A673 (cell line): ENCODE data around the gene HBD. TPM values are rescaled to one million over a fixed set of nuclear protein-coding genes. Genes with fewer than 3 reads are reported as not detected.

Source experiments
- BruUV-seq: library from RNA; stranded (reverse); fragments of 400-500 nt; replicated peaks from 2 replicates; lab custom pipeline; 2021; lab: Mats Ljungman, UMichigan
- CTCF ChIA-PET: fragments of 300-600 bp; sonication (Branson Sonifier 250); formaldehyde crosslinking; loops from one replicate; lab custom pipeline; 2022; ENCODE audit warnings: antibody characterized with exemption; lab: Charles Lee
- POLR2A ChIA-PET: fragments of 300-600 bp; sonication (Branson Sonifier 250); formaldehyde crosslinking; loops from one replicate; lab custom pipeline; 2022; ENCODE audit warnings: antibody characterized with exemption; ENCODE audit not compliant: low non-redundant PET; lab: Charles Lee
- DNase-seq: peaks from one replicate; pipeline ENCODE4 v3.0.0-alpha.2; 2015; ENCODE audit warnings: low spot score
- H3K27ac ChIP-seq: fragments of 200-600 bp; sonication (generic); 2 replicates; pipeline ENCODE4 v1.5.1; 2016; ENCODE audit warnings: mixed run types, low read depth, mild to moderate bottlenecking, mixed read lengths, antibody characterized with exemption, low read length; ENCODE audit not compliant: poor library complexity, severe bottlenecking
- H3K27me3 ChIP-seq: fragments of 200-600 bp; sonication (generic); replicated peaks from 2 replicates; pipeline ENCODE4 v1.6.1; 2017; ENCODE audit warnings: mixed run types, low read depth, mild to moderate bottlenecking, mixed read lengths, antibody characterized with exemption, low read length; ENCODE audit not compliant: insufficient read depth, poor library complexity
- H3K36me3 ChIP-seq: fragments of 200-600 bp; sonication (generic); 2 replicates; pipeline ENCODE4 v1.6.1; 2016; ENCODE audit warnings: mixed run types, mild to moderate bottlenecking, mixed read lengths, antibody characterized with exemption, low read length; ENCODE audit not compliant: insufficient read depth, poor library complexity, severe bottlenecking
- H3K4me1 ChIP-seq: fragments of 200-600 bp; sonication (generic); 2 replicates; pipeline ENCODE4 v1.6.1; 2017; ENCODE audit warnings: mixed run types, mild to moderate bottlenecking, mixed read lengths, antibody characterized with exemption, low read length; ENCODE audit not compliant: insufficient read depth, poor library complexity, severe bottlenecking
- H3K4me3 ChIP-seq: fragments of 200-600 bp; sonication (generic); 2 replicates; pipeline ENCODE4 v1.5.1; 2016; ENCODE audit warnings: low read depth, mixed run types, mild to moderate bottlenecking, mixed read lengths, low read length; ENCODE audit not compliant: poor library complexity, severe bottlenecking
- H3K9me3 ChIP-seq: fragments of 200-600 bp; sonication (generic); 2 replicates; pipeline ENCODE4 v1.6.1; 2016; ENCODE audit warnings: mixed run types, low read depth, mild to moderate bottlenecking, mixed read lengths, antibody characterized with exemption, low read length; ENCODE audit not compliant: poor library complexity, severe bottlenecking
- EZH2 ChIP-seq: fragments of 200-600 bp; sonication (generic); IDR thresholded peaks from 2 replicates; pipeline ENCODE4 v1.6.1; 2017; ENCODE audit warnings: borderline replicate concordance, low read depth, mild to moderate bottlenecking, mixed read lengths, antibody characterized with exemption, low read length; ENCODE audit not compliant: poor library complexity, severe bottlenecking
- intact Hi-C: fragments of 100-400 bp; cut with micrococcal nuclease; formaldehyde crosslinking; loops from one replicate; pipeline ENCODE4 v1.10.0; 2022; ENCODE audit not compliant: unreplicated experiment
- total RNA-seq: library from RNA; stranded (reverse); gene quantifications from 2 replicates; pipeline ENCODE4 v1.2.3, GENCODE V29; 2021
- TF ChIP-seq, protein P1 (sequence below): fragments of 300-800, 200-600 bp; sonication (generic); conservative IDR thresholded peaks from 2 replicates; pipeline ENCODE4 v1.5.1; 2017; ENCODE audit warnings: low read depth, mild to moderate bottlenecking, antibody characterized with exemption, low read length, moderate library complexity, mixed read lengths

The HBD gene
- total RNA-seq, 1 experiment from 2014 or later, result not detected

DNA sequence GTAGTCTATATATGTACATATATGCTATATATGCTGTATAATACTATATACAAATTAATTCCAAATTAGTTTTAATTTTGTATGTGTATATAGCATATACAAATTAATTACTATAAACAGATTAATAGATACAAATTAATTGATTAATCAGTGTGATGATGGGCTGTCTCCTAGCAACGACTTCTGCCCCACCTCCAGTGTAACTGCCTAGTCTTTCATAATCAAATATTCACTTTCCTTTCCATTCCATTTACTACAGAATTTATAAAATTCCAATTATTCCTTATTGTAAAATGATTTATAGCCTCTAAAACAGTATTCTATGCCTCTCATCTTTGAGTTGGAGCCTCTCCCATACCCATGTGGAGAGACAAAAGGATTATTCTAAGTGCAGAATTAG lies 976 bp downstream of the HBD start:
- Histone ChIP-seq H3K27me3 (no peaks in the 10 kb centered on the region), H3K9me3 (no peaks in the 10 kb centered on the region), H3K4me1 (no peaks in the 10 kb centered on the region), H3K27ac (no peak overlapping the region), H3K4me3 (no peak overlapping the region), H3K36me3 (no peaks in the 10 kb centered on the region)
- ChIA-PET POLR2A (no interaction called here), CTCF (no interaction called here)
- no peak for TF ChIP-seq EZH2
- TF ChIP-seq, protein P1, sequence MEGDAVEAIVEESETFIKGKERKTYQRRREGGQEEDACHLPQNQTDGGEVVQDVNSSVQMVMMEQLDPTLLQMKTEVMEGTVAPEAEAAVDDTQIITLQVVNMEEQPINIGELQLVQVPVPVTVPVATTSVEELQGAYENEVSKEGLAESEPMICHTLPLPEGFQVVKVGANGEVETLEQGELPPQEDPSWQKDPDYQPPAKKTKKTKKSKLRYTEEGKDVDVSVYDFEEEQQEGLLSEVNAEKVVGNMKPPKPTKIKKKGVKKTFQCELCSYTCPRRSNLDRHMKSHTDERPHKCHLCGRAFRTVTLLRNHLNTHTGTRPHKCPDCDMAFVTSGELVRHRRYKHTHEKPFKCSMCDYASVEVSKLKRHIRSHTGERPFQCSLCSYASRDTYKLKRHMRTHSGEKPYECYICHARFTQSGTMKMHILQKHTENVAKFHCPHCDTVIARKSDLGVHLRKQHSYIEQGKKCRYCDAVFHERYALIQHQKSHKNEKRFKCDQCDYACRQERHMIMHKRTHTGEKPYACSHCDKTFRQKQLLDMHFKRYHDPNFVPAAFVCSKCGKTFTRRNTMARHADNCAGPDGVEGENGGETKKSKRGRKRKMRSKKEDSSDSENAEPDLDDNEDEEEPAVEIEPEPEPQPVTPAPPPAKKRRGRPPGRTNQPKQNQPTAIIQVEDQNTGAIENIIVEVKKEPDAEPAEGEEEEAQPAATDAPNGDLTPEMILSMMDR, result no peak
- no peak for DNase-seq
- intact Hi-C loops, result no loop called here
- no TSS peak for BruUV-seq

DNA sequence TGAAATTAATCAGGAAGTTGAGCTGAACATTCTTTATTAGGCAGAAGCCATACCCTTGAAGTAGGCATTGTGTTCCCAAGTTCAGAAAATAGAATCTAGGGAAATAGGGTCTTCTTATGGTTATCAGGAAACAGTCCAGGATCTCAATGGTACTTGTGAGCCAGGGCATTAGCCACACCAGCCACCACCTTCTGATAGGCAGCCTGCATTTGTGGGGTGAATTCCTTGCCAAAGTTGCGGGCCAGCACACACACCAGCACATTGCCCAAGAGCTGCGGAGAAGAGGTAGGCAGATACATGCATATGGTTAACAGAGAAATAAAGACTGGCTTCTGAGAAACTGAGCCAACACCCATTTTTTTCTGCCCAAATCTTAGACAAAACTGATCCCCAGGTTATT lies 1.5 kb downstream of the HBD start:
- ChIA-PET CTCF (no interaction called here), POLR2A (no interaction called here)
- Histone ChIP-seq H3K4me1 (no peaks in the 10 kb centered on the region), H3K4me3 (no peak overlapping the region), H3K9me3 (no peaks in the 10 kb centered on the region), H3K36me3 (no peaks in the 10 kb centered on the region), H3K27me3 (no peaks in the 10 kb centered on the region), H3K27ac (no peak overlapping the region)
- TF ChIP-seq, protein P1, result no peak
- TF ChIP-seq EZH2, result no peak
- DNase-seq, result no peak
- intact Hi-C loops, result no loop called here
- no TSS peak for BruUV-seq

DNA sequence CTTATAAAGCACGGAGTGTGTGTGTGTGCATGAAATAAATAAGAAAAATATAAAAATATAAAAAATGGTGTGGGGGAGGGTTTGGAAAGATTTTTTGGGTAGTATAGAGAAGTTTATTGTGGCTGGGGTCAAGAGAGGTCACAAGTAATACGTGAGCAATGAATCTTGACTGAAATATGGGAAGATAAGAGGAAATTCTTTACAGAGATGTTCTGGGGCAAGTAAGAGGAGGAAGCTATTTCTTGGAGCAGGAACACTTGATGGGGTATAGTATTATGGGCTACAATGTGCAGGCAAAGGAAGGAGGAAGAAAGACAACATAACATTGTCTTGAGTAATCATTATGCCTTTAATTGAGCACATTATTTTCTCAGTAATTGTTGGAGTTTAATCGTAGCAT lies 2.1 kb downstream of the HBD start:
- Histone ChIP-seq H3K27me3 (no peaks in the 10 kb centered on the region), H3K27ac (no peak overlapping the region), H3K9me3 (no peaks in the 10 kb centered on the region), H3K4me3 (no peak overlapping the region), H3K36me3 (no peaks in the 10 kb centered on the region), H3K4me1 (no peaks in the 10 kb centered on the region)
- TF ChIP-seq, protein P1, result no peak
- no peak for TF ChIP-seq EZH2
- POLR2A ChIA-PET, result no interaction called here
- no peak for DNase-seq
- no TSS peak for BruUV-seq
- intact Hi-C loops, result no loop called here
- CTCF ChIA-PET, result no interaction called here
